Heart left ventricle (tissue), 16 donors: Measurements from ENCODE around the gene FMO2. TPM values are rescaled to one million over a fixed set of nuclear protein-coding genes. Genes with fewer than 3 reads are reported as not detected.
A peak's percentile ranks its signal among the peaks of the same experiment; 100 is the strongest.

ENCODE experiments used
- ATAC-seq, 4 donors: fragments of 200-7000 bp; cut with Tn5 transposase; one replicate each; pipeline ENCODE4 v1.9.1; 2020 to 2022; ENCODE audit warnings: moderate library complexity in 4 of 4, mild to moderate bottlenecking in 3 of 4, moderate number of reproducible peaks in 1 of 4
- DNase-seq, 5 donors: peaks; one replicate each; pipeline ENCODE4 v3.0.0-alpha.2; 2020
- H3K27ac ChIP-seq, 12 donors: fragments of 200-600 bp; sonication (generic) in 4 of 12; one replicate each; pipeline versions ENCODE4 v1.5.0 to v1.8.0; 2016 to 2022; ENCODE audit warnings: mild to moderate bottlenecking in 2 of 12
- H3K27me3 ChIP-seq, 9 donors: fragments of 200-600 bp; sonication (generic) in 2 of 9; one replicate each; pipeline versions ENCODE4 v1.5.1 to v1.8.0; 2016 to 2022; ENCODE audit warnings: mild to moderate bottlenecking in 3 of 9
- H3K36me3 ChIP-seq, 9 donors: fragments of 200-600 bp; sonication (generic) in 2 of 9; one replicate each; pipeline versions ENCODE4 v1.5.0 to v1.8.0; 2018 to 2022; ENCODE audit warnings: mild to moderate bottlenecking in 2 of 9
- H3K4me1 ChIP-seq, 12 donors: fragments of 200-600 bp; sonication (generic) in 4 of 12; one replicate each; pipeline versions ENCODE4 v1.5.0 to v1.8.0; 2016 to 2022; ENCODE audit warnings: mild to moderate bottlenecking in 3 of 12
- H3K4me3 ChIP-seq, 12 donors: fragments of 200-600 bp; sonication (generic) in 4 of 12; one replicate each; pipeline versions ENCODE4 v1.5.0 to v1.8.0; 2017 to 2022; ENCODE audit warnings: mild to moderate bottlenecking in 9 of 12, moderate library complexity in 4 of 12
- H3K9me3 ChIP-seq, 12 donors: fragments of 200-600 bp; sonication (generic) in 4 of 12; one replicate each; pipeline versions ENCODE4 v1.5.0 to v1.8.0; 2016 to 2022; ENCODE audit warnings: mild to moderate bottlenecking in 1 of 12
- CTCF ChIP-seq, 12 donors: fragments of 200-600 bp; sonication (generic) in 4 of 12; IDR thresholded peaks; one replicate each; pipeline versions ENCODE4 v1.5.0 to v1.8.0; 2018 to 2022; ENCODE audit warnings: antibody characterized with exemption in 12 of 12, mild to moderate bottlenecking in 5 of 12
- POLR2A ChIP-seq, 2 donors: fragments of 450-650 bp; IDR thresholded peaks; one replicate each; pipeline ENCODE4 v1.6.1; 2017; ENCODE audit warnings: antibody characterized with exemption in 2 of 2, mild to moderate bottlenecking in 2 of 2, moderate library complexity in 2 of 2
- WGBS, 4 donors: extraction: QIAGEN DNeasy Blood & Tissue Kit in 2 of 4; methylation state at CpG; one replicate each; pipeline versions ENCODE4 v1.1.5 to v1.1.7; 2013 to 2018; 5-methylcytosine and 5-hydroxymethylcytosine counted together
- intact Hi-C, 10 donors: fragments of 100-400 bp; cut with DNase I; formaldehyde crosslinking; loops; one replicate each; pipeline versions ENCODE4 v1.11.1 to v1.14.2; 2022
- polyA plus RNA-seq, 2 donors: library from polyadenylated mRNA; stranded (reverse); fragments of 200-250 nt; gene quantifications; one replicate each; pipeline ENCODE4 v1.2.3, GENCODE V29; 2013
- total RNA-seq, 9 donors: library from RNA; depleted of rRNA in 2 of 9; stranded (reverse); fragments of >200 nt in 2 of 9; fragmentation: NEBNext Ultra II Directional in 3 of 9; extraction: Animal tissue kit (Norgen Biotek cat#: 25700) in 3 of 9; gene quantifications; one replicate each; pipeline versions ENCODE4 v1.1.0 to v1.2.4, GENCODE V29; 2016 to 2023
- donor health status: ischemic (EF 13 %, LVEDD 7.1; RV severe dilation, severe dysfunction).
- donor health status: healthy with polysubstance abuse.
- donor health status: DM: no; HTN: yes; CAD: no.
- donor health status: DM: no; HTN: no; CAD: no.
- donor health status: ischemic (EF 25% LVEDD 6.9; RV normal size, moderate dysfunction).
- donor health status: ischemic (EF 25% LVEDD 5.7; RV mildly dilated, moderate dysfunction).
- donor health status: healthy.
- donor health status: DM: yes; HTN: yes; CAD: no.
- donor health status: ischemic (EF 35%, LVEDD 5.7; RV mildly dilated, moderate dysfunction).
- donor health status: nonischemic (EF 11% LVEDD 7.7; RV severe dilation, severe dysfunction).
- donor health status: DM: yes; HTN: yes; CAD: no.
- donor health status: PGD.
- donor health status: ischemic (EF 29% LVEDD 5.4; RV normal size, mild dysfunction).
- donor health status: nonischemic (EF 23%, LVEDD 6.1; RV moderate dilation, normal function).

FMO2 gene
- total and polyA plus RNA-seq, 11 donors = 7.5 to 65.6 (median 28.6) TPM

GRCh38 chr1:171258429-171258828, 73.3 kb downstream of the FMO2 start:
- 68 to 79% (median 79%) methylated on average over 3 of the region's 3 CpGs for WGBS, 4 donors
- DNase-seq (no peak), ATAC-seq (no peak)
- intact Hi-C loops = no loop called here
- Histone ChIP-seq H3K36me3 (no peaks in the 10 kb centered on the region), H3K4me1 (peaks cover 0 to 14% (median 0%) of the 10 kb centered on the region in 12 donors), H3K9me3 (no peaks in the 10 kb centered on the region), H3K4me3 (peak overlapping the region in 1 of 12 donors; percentile 15), H3K27ac (peak overlapping the region in 6 of 12 donors; percentile 4 to 70 (median 49)), H3K27me3 (peaks cover 0 to 8% (median 0%) of the 10 kb centered on the region in 9 donors)
- no peak for TF ChIP-seq POLR2A (IDR thresholded peaks at IDR 0.05)
- no peak for TF ChIP-seq CTCF (IDR thresholded peaks at IDR 0.05)

DNA sequence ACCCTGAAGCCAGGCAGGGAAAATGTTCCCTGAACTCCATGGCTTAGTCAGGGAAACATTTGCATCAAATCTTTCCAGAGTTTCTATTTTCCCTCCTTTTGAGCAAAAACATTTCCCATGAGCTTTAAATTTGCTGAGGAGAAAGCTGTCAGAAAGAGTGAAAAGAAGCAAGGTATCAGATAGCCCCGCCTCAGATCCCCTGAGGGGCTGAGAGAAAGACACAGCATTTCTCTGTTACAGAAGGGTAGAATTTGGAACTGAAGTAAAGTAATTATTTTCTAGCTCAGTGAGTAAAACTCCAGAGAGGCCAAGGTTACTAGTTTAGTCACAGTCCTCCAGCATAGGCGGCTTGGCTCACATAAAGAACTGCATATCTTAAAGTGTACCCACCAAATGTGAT, 73.8 kb downstream of the FMO2 start:
- H3K4me3 ChIP-seq = peak overlapping the region in 1 of 12 donors; percentile 15
- no peak for DNase-seq
- intact Hi-C loops = no loop called here
- ATAC-seq = no peak
- H3K4me1 ChIP-seq = peaks cover 0 to 14% (median 0%) of the 10 kb centered on the region in 12 donors
- no peaks in the 10 kb centered on the region for H3K9me3 ChIP-seq
- TF ChIP-seq CTCF (IDR thresholded peaks at IDR 0.05) (no peak), POLR2A (IDR thresholded peaks at IDR 0.05) (no peak)
- H3K27ac ChIP-seq = peak overlapping the region in 6 of 12 donors; percentile 4 to 70 (median 49)
- 70 to 79% (median 72%) methylated on average over 2 of the region's 2 CpGs for WGBS, 4 donors
- H3K36me3 ChIP-seq = no peaks in the 10 kb centered on the region
- H3K27me3 ChIP-seq = peaks cover 0 to 3% (median 0%) of the 10 kb centered on the region in 9 donors

Other genes with a start within 250 kb of the FMO2 start
- not detected for gene MROH9, start 249.8 kb upstream of the FMO2 start, total RNA-seq
- gene MROH9, start 249.8 kb upstream of the FMO2 start, polyA plus RNA-seq = not detected
- 1 to 10 TPM in 7 of 9 donors, under 1 TPM in 2; 0.75 to 2.7 (median 1.6) TPM for gene FMO3, start 94.4 kb upstream of the FMO2 start, total RNA-seq
- gene FMO3, start 94.4 kb upstream of the FMO2 start, polyA plus RNA-seq = 1 to 10 TPM in 1 of 2 donors, under 1 TPM in 1; 0.58 to 1.4 TPM
- 1 to 10 TPM in 2 of 9 donors, under 1 TPM in 6, not detected in 1; 0.23 to 7.0 (median 0.59) TPM for gene FMO1, start 63.2 kb downstream of the FMO2 start, total RNA-seq
- gene FMO1, start 63.2 kb downstream of the FMO2 start, polyA plus RNA-seq = under 1 TPM in 1 of 2 donors, not detected in 1; 0.15 TPM
- 10 to 100 TPM in 1 of 9 donors, 1 to 10 TPM in 8; 2.7 to 10.1 (median 5.9) TPM for gene FMO4, start 128.9 kb downstream of the FMO2 start, total RNA-seq
- 1 to 10 TPM; 1.9 to 4.9 TPM for gene FMO4, start 128.9 kb downstream of the FMO2 start, polyA plus RNA-seq